H9 (cell line): Measurements from ENCODE around the gene DCHS2. TPM values are rescaled to one million over a fixed set of nuclear protein-coding genes. Genes with fewer than 3 reads are reported as not detected.
A peak's percentile ranks its signal among the peaks of the same experiment; 100 is the strongest.

Source experiments
- DNase-seq: peaks from one replicate; pipeline ENCODE4 v3.0.0-alpha.2; 2017
- H2AFZ ChIP-seq: one replicate; pipeline ENCODE4 v1.6.1; 2013; ENCODE audit warnings: mild to moderate bottlenecking, low read length, control low read depth, moderate library complexity
- H2AK5ac ChIP-seq: 2 replicates; pipeline ENCODE4 v1.6.1; 2013; ENCODE audit warnings: low read length, control low read depth, mixed read lengths; ENCODE audit not compliant: insufficient read length
- H2BK120ac ChIP-seq: one replicate; pipeline ENCODE4 v1.6.1; 2013; ENCODE audit warnings: low read depth, mild to moderate bottlenecking, low read length, control low read depth, inconsistent platforms; ENCODE audit not compliant: poor library complexity, severe bottlenecking
- H2BK12ac ChIP-seq: 2 replicates; pipeline ENCODE4 v1.6.1; 2013; ENCODE audit warnings: low read length, control low read depth, mixed read lengths, low read depth; ENCODE audit not compliant: insufficient read length
- H2BK15ac ChIP-seq: 2 replicates; pipeline ENCODE4 v1.6.1; 2013; ENCODE audit warnings: low read depth, low read length, control low read depth
- H2BK20ac ChIP-seq: one replicate; pipeline ENCODE4 v1.6.1; 2013; ENCODE audit warnings: low read depth, mild to moderate bottlenecking, low read length, control low read depth, inconsistent platforms; ENCODE audit not compliant: poor library complexity, severe bottlenecking
- H2BK5ac ChIP-seq: 2 replicates; pipeline ENCODE4 v1.6.1; 2013; ENCODE audit warnings: low read length, control low read depth, mixed read lengths; ENCODE audit not compliant: insufficient read length
- H3K14ac ChIP-seq: 2 replicates; pipeline ENCODE4 v1.6.1; 2013; ENCODE audit warnings: low read length, control low read depth; ENCODE audit not compliant: insufficient read depth
- H3K18ac ChIP-seq: 2 replicates; pipeline ENCODE4 v1.6.1; 2013; ENCODE audit warnings: low read depth, mild to moderate bottlenecking, mixed read lengths, low read length, control low read depth; ENCODE audit not compliant: insufficient read length
- H3K23ac ChIP-seq: 2 replicates; pipeline ENCODE4 v1.6.1; 2013; ENCODE audit warnings: low read length, control low read depth, mixed read lengths, low read depth; ENCODE audit not compliant: insufficient read length
- H3K23me2 ChIP-seq: 2 replicates; pipeline ENCODE4 v1.6.1; 2013; ENCODE audit warnings: low read depth, mild to moderate bottlenecking, mixed read lengths, low read length, control low read depth; ENCODE audit not compliant: insufficient read length, poor library complexity, severe bottlenecking
- H3K27ac ChIP-seq: 2 replicates; pipeline ENCODE4 v1.5.1; 2013; ENCODE audit warnings: low read length, control low read depth, mixed read lengths, low read depth; ENCODE audit not compliant: insufficient read length
- H3K27me3 ChIP-seq: 2 replicates; pipeline ENCODE4 v1.6.1; 2013; ENCODE audit warnings: low read length, control low read depth, inconsistent platforms; ENCODE audit not compliant: insufficient read depth
- H3K4ac ChIP-seq: 2 replicates; pipeline ENCODE4 v1.6.1; 2013; ENCODE audit warnings: low read depth, mild to moderate bottlenecking, control low read depth, inconsistent platforms, low read length, moderate library complexity
- H3K4me1 ChIP-seq: 2 replicates; pipeline ENCODE4 v1.6.1; 2013; ENCODE audit warnings: low read length, control low read depth, inconsistent platforms; ENCODE audit not compliant: insufficient read depth
- H3K4me2 ChIP-seq: 2 replicates; pipeline ENCODE4 v1.6.1; 2013; ENCODE audit warnings: low read length, control low read depth, mixed read lengths; ENCODE audit not compliant: insufficient read length, insufficient read depth
- H3K56ac ChIP-seq: 2 replicates; pipeline ENCODE4 v1.6.1; 2013; ENCODE audit warnings: low read depth, mild to moderate bottlenecking, mixed read lengths, low read length, control low read depth; ENCODE audit not compliant: insufficient read length
- H3K79me1 ChIP-seq: 2 replicates; pipeline ENCODE4 v1.6.1; 2013; ENCODE audit warnings: low read depth, mild to moderate bottlenecking, moderate library complexity, low read length, control low read depth, inconsistent platforms; ENCODE audit not compliant: insufficient read depth, poor library complexity, severe bottlenecking
- H3K79me2 ChIP-seq: 2 replicates; pipeline ENCODE4 v1.6.1; 2013; ENCODE audit warnings: low read length, control low read depth, inconsistent platforms; ENCODE audit not compliant: insufficient read depth
- H3K9ac ChIP-seq: 2 replicates; pipeline ENCODE4 v1.6.1; 2013; ENCODE audit warnings: low read length, control low read depth, mixed read lengths; ENCODE audit not compliant: insufficient read length; ENCODE audit errors: extremely low read depth
- H3K9me3 ChIP-seq: one replicate; pipeline ENCODE4 v1.6.1; 2013; ENCODE audit warnings: low read depth, low read length, inconsistent platforms; ENCODE audit not compliant: control insufficient read depth
- H3T11ph ChIP-seq: one replicate; pipeline ENCODE4 v1.6.1; 2013; ENCODE audit warnings: mild to moderate bottlenecking, low read length, control low read depth, inconsistent platforms
- H4K20me1 ChIP-seq: one replicate; pipeline ENCODE4 v1.6.1; 2013; ENCODE audit not compliant: control insufficient read depth, insufficient read length, insufficient read depth
- H4K5ac ChIP-seq: 2 replicates; pipeline ENCODE4 v1.6.1; 2013; ENCODE audit warnings: low read depth, mild to moderate bottlenecking, mixed read lengths, low read length, control low read depth; ENCODE audit not compliant: insufficient read length
- H4K8ac ChIP-seq: replicated peaks from 2 replicates; pipeline ENCODE4 v1.6.1; 2013; ENCODE audit warnings: low read length, control low read depth, mixed read lengths, low read depth; ENCODE audit not compliant: insufficient read length
- H4K91ac ChIP-seq: 2 replicates; pipeline ENCODE4 v1.6.1; 2013; ENCODE audit warnings: low read depth, mild to moderate bottlenecking, moderate library complexity, mixed read lengths, low read length, control low read depth; ENCODE audit not compliant: insufficient read length
- H3K27ac Mint-ChIP-seq, 3 experiments: 2 replicates in 2 of 3; 3 replicates in 1 of 3; pipeline ENCODE4 v1.8.0; 2020 to 2021; ENCODE audit warnings: mixed read lengths in 3 of 3, mild to moderate bottlenecking in 1 of 3, moderate library complexity in 1 of 3
- H3K27me3 Mint-ChIP-seq: 2 replicates; pipeline ENCODE4 v1.8.0; 2021; ENCODE audit warnings: low read depth, mild to moderate bottlenecking, moderate library complexity, mixed read lengths
- H3K36me3 Mint-ChIP-seq, 3 experiments: 2 replicates in 2 of 3; 3 replicates in 1 of 3; pipeline ENCODE4 v1.8.0; 2020 to 2021; ENCODE audit warnings: low read depth in 3 of 3, mixed read lengths in 3 of 3; ENCODE audit not compliant: insufficient read depth in 1 of 3
- H3K4me1 Mint-ChIP-seq, 2 experiments: 2 replicates each; pipeline ENCODE4 v1.8.0; 2020; ENCODE audit warnings: mixed read lengths in 2 of 2
- H3K4me3 Mint-ChIP-seq, 2 experiments: 2 replicates in 1 of 2; 3 replicates in 1 of 2; pipeline ENCODE4 v1.8.0; 2020 to 2021; ENCODE audit warnings: mild to moderate bottlenecking in 2 of 2, mixed read lengths in 2 of 2, moderate library complexity in 1 of 2
- H3K9me3 Mint-ChIP-seq, 2 experiments: 2 replicates in 1 of 2; 3 replicates in 1 of 2; pipeline ENCODE4 v1.8.0; 2020; ENCODE audit warnings: mild to moderate bottlenecking in 2 of 2, mixed read lengths in 2 of 2, moderate library complexity in 1 of 2
- WGBS: extraction: QIAGEN DNeasy Blood & Tissue Kit; methylation state at CpG from one replicate; pipeline ENCODE4 v1.1.7; 2013; ENCODE audit warnings: missing lambda C conversion rate, low lambda C conversion rate, mixed read lengths; ENCODE audit not compliant: insufficient read length; ENCODE audit errors: extremely low coverage; 5-methylcytosine and 5-hydroxymethylcytosine counted together
- total RNA-seq: library from RNA; stranded (reverse); gene quantifications from 2 replicates; pipeline ENCODE4 v1.2.1, GENCODE V29; 2021
- TF ChIP-seq, protein P1 (sequence below): fragments of 200-600 bp; sonication (generic); conservative IDR thresholded peaks from 3 replicates; pipeline ENCODE4 v1.8.0; 2021; ENCODE audit warnings: antibody characterized with exemption, mild to moderate bottlenecking

The DCHS2 gene
- total RNA-seq, 1 experiment from 2014 or later = 0.57 TPM

DNA sequence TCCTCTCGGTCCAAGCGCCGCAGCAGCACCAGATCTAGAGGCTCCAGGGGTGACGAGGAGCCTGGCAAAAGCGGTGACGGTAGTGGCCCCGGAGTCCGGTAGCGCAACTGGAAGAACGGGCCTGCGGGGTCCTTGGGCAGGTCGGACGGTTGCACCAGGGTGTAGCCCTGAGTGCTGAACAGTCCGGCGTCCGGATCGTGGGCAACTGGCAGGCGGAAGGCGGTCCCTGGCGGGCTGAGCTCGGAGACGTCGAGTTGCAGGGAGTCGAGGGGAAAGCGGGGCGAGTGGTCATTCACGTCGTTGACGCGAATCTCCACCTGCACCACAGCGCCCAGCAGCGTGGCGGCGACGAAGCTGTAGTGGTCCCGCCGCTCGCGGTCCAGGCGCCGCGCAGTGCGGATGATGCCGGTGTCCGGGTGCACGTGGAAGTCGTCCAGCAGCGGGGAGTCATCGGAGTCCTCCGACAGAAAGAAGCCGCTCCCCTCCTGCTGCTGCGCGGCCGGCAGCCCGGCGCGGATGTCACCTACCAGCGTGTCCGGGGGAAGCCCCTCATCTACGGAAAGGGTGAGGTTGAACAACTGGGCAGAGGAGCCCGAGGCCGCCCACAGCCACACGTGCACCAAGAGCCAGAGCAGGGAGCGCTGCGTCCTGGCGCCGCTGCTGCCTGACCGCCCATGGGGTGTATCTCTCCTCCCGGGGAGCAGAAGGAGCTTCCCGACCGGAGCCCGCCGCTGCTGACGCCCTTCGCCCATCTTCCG is 837 bp downstream of the DCHS2 start:
- TF ChIP-seq, protein P1, sequence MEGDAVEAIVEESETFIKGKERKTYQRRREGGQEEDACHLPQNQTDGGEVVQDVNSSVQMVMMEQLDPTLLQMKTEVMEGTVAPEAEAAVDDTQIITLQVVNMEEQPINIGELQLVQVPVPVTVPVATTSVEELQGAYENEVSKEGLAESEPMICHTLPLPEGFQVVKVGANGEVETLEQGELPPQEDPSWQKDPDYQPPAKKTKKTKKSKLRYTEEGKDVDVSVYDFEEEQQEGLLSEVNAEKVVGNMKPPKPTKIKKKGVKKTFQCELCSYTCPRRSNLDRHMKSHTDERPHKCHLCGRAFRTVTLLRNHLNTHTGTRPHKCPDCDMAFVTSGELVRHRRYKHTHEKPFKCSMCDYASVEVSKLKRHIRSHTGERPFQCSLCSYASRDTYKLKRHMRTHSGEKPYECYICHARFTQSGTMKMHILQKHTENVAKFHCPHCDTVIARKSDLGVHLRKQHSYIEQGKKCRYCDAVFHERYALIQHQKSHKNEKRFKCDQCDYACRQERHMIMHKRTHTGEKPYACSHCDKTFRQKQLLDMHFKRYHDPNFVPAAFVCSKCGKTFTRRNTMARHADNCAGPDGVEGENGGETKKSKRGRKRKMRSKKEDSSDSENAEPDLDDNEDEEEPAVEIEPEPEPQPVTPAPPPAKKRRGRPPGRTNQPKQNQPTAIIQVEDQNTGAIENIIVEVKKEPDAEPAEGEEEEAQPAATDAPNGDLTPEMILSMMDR = no peak
- H3K9me3 Mint-ChIP-seq = peaks cover 3% of the 10 kb centered on the region in 2 experiments; a peak in 3 of 5 replicates
- no peaks in the 10 kb centered on the region for H4K20me1 ChIP-seq
- H3K23ac ChIP-seq = no peak overlapping the region
- H2BK20ac ChIP-seq = no peak overlapping the region
- no peak overlapping the region for H2BK5ac ChIP-seq
- no peak overlapping the region for H2BK15ac ChIP-seq
- no peak overlapping the region for H3K27ac ChIP-seq
- H3K79me2 ChIP-seq = no peaks in the 10 kb centered on the region
- peaks cover 20% of the 10 kb centered on the region for H3K23me2 ChIP-seq
- no peak overlapping the region for H4K5ac ChIP-seq
- H2AK5ac ChIP-seq = no peak overlapping the region
- no peak overlapping the region for H3T11ph ChIP-seq
- no peak overlapping the region for H4K8ac ChIP-seq
- no peak overlapping the region for H3K4ac ChIP-seq
- no peak overlapping the region for H3K56ac ChIP-seq
- no peaks in the 10 kb centered on the region for H3K79me1 ChIP-seq
- peak overlapping the region in 1 of 3 experiments; percentile 91; a peak in 1 of 7 replicates for H3K27ac Mint-ChIP-seq
- no peak overlapping the region for H3K9ac ChIP-seq
- peaks cover 9 to 15% of the 10 kb centered on the region in 2 experiments for H3K4me1 Mint-ChIP-seq
- no peak overlapping the region for H2BK12ac ChIP-seq
- peaks cover 84% of the 10 kb centered on the region for H3K27me3 Mint-ChIP-seq
- peak overlapping the region; percentile 72 to 80 for H3K4me3 Mint-ChIP-seq
- H2AFZ ChIP-seq = no peak overlapping the region
- DNase-seq = peak; percentile 65
- H2BK120ac ChIP-seq = no peak overlapping the region
- no peaks in the 10 kb centered on the region for H3K9me3 ChIP-seq
- no peaks in the 10 kb centered on the region for H3K4me1 ChIP-seq
- H3K27me3 ChIP-seq = peaks cover 27% of the 10 kb centered on the region; the same call in 1 of the 2 replicates
- H3K14ac ChIP-seq = peak overlapping the region; percentile 30; the same call in 1 of the 2 replicates
- no CpG with 5 or more reads among the region's 76 CpGs for WGBS
- peak overlapping the region; percentile 48 for H3K4me2 ChIP-seq
- no peak overlapping the region for H4K91ac ChIP-seq
- peak overlapping the region; percentile 15 for H3K18ac ChIP-seq
- H3K36me3 Mint-ChIP-seq = peaks cover 0 to 2% (median 0%) of the 10 kb centered on the region in 3 experiments; a peak in 2 of 7 replicates
